ENCODE results near the gene MRPS18A.
A peak's percentile ranks its signal among the peaks of the same experiment; 100 is the strongest.

MRPS18A gene

DNA sequence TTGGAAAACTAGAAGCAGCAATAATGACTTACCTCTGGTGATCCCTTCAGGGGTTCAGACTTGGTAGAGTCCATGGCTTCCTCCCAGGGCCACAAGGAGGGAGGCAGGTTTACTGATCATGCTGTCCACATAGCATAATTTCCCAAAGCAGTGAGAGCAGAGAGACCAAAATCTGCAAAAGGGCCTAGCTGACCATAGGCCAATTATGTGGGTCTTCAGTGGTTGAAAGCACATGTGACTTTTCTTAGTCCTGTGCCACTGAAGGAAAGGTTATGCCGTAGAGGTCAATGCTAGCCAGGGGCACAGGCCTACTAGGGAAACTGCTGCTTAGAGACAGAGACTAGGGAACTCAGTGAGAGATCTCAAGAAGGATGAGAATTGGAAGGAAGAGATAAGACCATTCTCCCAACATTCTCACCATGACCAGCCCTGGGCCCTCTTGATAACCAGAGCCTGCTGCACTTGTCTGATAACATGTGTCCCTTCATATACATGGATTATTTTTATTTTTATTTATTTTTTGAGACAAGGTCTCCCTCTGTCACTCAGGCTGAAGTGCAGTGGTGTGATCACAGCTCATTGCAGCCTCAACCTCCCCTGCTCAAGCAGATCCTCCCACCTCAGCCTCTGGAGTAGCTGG lies 56.5 kb downstream of the MRPS18A start:
- DNase-seq: no peak

DNA sequence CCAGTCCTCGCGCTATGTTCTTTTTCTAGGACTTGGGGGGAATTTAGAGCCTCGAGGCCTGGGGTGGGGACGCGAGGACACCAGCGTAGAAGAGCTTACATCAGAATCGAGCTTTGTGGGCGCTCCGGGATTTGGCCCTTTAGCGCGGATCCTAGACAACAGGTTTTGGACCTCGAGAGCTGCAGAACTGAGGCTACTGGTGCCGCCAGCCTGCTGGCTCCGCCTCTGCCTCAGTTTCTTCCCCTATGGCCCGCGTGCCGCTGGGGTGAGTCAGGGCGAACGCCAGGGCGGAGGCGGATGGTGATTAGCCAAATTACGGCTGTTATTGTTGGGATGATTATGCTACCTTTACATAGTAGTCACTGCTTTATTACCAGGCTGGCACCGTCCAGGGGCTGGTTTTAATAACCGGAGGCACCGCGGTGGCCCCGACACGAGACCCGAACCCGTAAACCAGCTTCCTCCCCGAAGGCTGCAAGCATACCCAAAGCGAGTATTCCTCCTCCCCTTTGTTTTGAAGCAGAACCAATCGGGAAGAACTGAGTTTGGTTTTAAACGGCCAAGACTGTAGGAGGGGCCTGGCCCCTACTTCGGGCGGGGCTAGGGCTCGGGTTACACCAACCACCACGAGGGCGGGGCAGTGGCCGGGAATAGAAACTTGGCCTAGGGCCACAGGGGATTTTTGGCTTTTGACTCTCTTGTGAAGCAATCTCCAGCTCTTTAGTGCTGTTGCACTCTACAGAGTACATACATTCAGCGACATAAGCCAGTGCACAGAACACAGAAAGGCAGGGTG lies 57.9 kb downstream of the MRPS18A start:
- DNase-seq: peak; percentile 96

GRCh38 chr6:43629104-43629504 lies 58.5 kb downstream of the MRPS18A start, which contains the start of gene GTPBP2:
Gene GTPBP2 (minus strand): TSS chr6:43629264. CDS start chr6:43629162, 102 bp downstream.
- DNase-seq: peak; percentile 93

DNA sequence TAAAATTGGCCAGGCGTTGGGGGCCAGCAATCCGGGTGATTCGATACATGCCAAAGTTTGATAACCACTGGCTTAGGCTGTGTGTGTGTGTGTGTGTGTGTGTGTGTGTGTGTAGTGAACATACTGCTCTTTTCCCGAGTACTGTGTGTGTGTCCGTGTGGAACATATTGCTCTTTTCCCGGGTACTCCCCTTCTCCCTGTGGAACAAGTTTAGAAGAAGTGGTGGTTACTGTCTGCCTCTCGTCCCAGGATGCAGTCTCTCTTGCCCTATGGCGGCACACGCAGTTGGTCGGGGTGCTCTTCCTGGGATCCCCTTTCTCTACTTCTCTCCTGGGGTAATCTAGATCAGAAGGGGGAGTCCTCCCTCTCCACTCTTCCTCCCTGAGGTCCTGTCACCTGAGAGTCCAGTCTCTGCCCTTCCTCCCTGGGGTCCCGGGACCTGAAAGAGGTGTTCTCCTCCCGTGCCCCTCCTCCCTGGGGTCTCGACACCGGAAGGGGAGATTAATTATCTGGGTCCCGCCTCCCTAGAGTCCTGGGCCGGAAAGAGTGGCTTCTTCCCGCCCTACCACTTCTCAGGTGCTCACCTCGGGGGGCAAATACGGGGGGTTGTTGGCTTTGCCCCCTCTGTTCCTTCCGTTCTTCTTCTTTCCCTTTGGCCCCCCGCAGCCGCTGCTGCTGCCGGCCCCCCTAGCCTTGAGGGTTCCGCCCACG lies 59.0 kb downstream of the MRPS18A start:
- peak; percentile 22 for DNase-seq

DNA sequence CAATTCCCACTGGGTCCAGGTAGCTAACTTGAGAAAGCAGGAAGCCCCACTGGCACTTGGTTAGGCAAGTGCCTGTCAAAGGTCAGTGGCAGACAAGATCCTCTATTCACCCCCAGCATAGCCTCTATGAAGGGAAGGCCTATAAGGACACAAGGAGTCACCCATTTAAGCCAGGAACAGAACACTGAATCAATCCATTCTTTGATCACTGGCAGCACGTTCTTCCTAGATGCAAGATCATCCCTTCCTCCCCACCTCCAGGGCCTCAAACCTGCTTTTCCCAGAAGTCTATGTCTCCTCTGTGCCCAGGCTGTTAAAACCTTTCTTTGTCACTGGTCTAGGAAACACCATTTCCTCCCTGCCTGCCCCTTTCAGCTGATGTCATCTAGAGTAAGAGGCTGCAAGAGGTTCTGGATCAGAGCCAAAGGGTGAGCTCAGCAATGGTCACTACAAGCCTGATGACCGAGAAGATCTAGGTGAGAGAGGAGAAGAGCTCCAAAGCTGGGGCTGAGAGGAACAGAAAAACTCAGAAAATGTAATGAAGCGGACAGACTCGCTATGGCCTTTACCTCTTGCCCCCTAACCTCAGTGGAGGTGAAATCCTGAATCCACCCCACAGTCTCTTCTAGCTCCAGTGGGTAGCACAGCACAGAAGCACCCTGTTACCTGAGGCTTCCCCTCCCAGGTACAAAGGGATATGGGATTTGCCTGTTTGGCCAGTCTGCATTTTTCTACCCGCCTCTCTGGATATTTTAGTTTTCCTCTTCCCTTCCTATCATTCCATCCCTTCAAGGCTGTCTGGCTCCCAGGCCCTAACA lies 60.4 kb downstream of the MRPS18A start:
- DNase-seq: no peak

DNA sequence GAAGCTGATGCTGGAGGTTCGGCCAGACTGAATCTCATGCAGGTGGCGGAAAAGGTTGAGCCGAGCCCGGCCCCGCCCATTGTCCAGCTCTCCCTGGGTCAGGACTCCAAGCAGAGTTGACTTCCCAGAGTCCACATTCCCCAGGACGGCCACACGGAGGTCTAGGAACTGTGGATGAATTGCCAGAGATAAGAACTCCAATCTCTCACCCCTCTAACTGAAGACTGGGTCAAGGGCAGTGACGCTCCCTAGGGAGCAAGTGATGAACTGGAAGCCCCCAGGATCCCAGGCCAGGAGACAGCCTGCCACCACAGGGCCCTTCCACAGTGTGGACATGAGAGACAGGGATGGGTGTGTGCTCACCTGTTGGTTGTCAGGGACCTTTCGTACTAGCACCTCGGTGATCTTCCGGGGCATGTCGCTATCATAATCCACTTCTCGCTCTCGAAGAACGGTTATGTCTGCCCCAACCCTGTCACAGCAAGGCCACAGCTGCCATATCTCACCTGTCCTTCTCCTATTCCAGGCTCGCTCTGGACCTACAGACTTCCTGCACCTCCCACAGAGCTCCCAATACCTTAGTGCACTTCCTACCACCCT lies 62.1 kb downstream of the MRPS18A start:
- no peak for DNase-seq

GRCh38 chr6:43624786-43625288 lies 62.8 kb downstream of the MRPS18A start:
- DNase-seq: no peak

GRCh38 chr6:43623880-43624785 lies 63.5 kb downstream of the MRPS18A start:
- DNase-seq: no peak

- DNase-seq: no peak
These were observed 65.0 kb downstream of the MRPS18A start for GRCh38 chr6:43622541-43622940.

DNA sequence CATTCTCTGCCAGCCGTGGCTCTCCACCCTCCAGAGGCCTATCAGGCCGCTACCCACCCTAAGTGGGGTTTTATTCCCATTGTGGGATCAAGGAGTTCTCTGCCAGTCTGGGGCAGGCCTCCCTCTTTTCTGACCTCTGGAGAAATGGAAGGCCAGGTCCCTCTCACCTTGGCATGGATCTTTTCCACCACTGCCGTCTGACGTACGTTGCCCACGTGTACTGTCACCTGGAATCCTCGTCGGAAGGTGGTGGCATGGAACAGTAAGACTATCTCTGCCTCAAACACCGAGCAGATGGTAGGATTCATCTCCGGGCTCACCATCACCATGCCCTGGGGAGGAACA lies 65.8 kb downstream of the MRPS18A start:
- DNase-seq: no peak

Data from NCI-H524 treated with DMSO at 0.1 percent for 48 hours (cell line).